H1 (cell line): Measurements from ENCODE around the gene TM9SF3. TPM values are rescaled to one million over a fixed set of nuclear protein-coding genes. Genes with fewer than 3 reads are reported as not detected.

Source experiments
- CTCF ChIA-PET: fragments of 300-600 bp; sonication (Branson Sonifier 250); formaldehyde crosslinking; loops from one replicate; lab custom pipeline; 2021; ENCODE audit not compliant: partially characterized antibody; lab: Charles Lee
- POLR2A ChIA-PET: fragments of 300-600 bp; sonication (Branson Sonifier 250); formaldehyde crosslinking; loops from one replicate; lab custom pipeline; 2021; ENCODE audit warnings: inconsistent platforms; ENCODE audit not compliant: partially characterized antibody; lab: Charles Lee
- DNase-seq, 2 experiments: peaks; one replicate each; pipeline versions ENCODE4 v3.0.0 to v3.0.0-alpha.2; 2010 to 2022; ENCODE audit warnings: low spot score in 2 of 2, low read depth in 1 of 2, mixed read lengths in 1 of 2
- FAIRE-seq: peaks from 2 replicates; lab custom pipeline; 2011; peaks lifted over from hg19 to GRCh38; lab: Jason Lieb, UNC
- H2AFZ ChIP-seq: 2 replicates; pipeline ENCODE4 v1.8.1; 2012; ENCODE audit warnings: low read length, inconsistent platforms
- H2AK5ac ChIP-seq: 2 replicates; pipeline ENCODE4 v1.6.1; 2013; ENCODE audit warnings: low read depth, low read length
- H2BK120ac ChIP-seq: replicated peaks from 2 replicates; pipeline ENCODE3; 2013; ENCODE audit warnings: low read depth, low read length, inconsistent platforms
- H2BK12ac ChIP-seq: 2 replicates; pipeline ENCODE4 v1.6.1; 2013; ENCODE audit warnings: low read depth, low read length
- H2BK15ac ChIP-seq: 2 replicates; pipeline ENCODE4 v1.6.1; 2013; ENCODE audit warnings: low read length
- H2BK20ac ChIP-seq: 2 replicates; pipeline ENCODE4 v1.6.1; 2013; ENCODE audit warnings: low read length
- H2BK5ac ChIP-seq: 2 replicates; pipeline ENCODE4 v1.6.1; 2013; ENCODE audit warnings: low read depth, low read length
- H3K14ac ChIP-seq: 2 replicates; pipeline ENCODE4 v1.6.1; 2013; ENCODE audit warnings: inconsistent platforms; ENCODE audit not compliant: insufficient read length
- H3K18ac ChIP-seq: 2 replicates; pipeline ENCODE4 v1.6.1; 2013; ENCODE audit warnings: low read length; ENCODE audit errors: extremely low read depth
- H3K23ac ChIP-seq: 2 replicates; pipeline ENCODE4 v1.6.1; 2013; ENCODE audit warnings: inconsistent platforms; ENCODE audit not compliant: insufficient read length
- H3K23me2 ChIP-seq: 2 replicates; pipeline ENCODE4 v1.6.1; 2013; ENCODE audit warnings: low read depth, low read length
- H3K27ac ChIP-seq: 2 replicates; pipeline ENCODE4 v1.6.1; 2011; ENCODE audit warnings: low read depth, low read length, inconsistent platforms
- H3K27me3 ChIP-seq, 4 experiments: replicated peaks in 1 of 4; 1 replicate in 1 of 4; 2 replicates in 3 of 4; pipeline versions ENCODE4 v1.6.1 to v1.8.1; 2011 to 2013; ENCODE audit warnings: low read length in 3 of 4, mild to moderate bottlenecking in 3 of 4, inconsistent platforms in 2 of 4, mixed read lengths in 2 of 4, moderate library complexity in 1 of 4; ENCODE audit not compliant: control insufficient read depth in 3 of 4, insufficient read depth in 3 of 4; ENCODE audit errors: extremely low read depth in 1 of 4
- H3K36me3 ChIP-seq, 4 experiments: 2 replicates each; pipeline versions ENCODE4 v1.6.1 to v1.8.1; 2011 to 2013; ENCODE audit warnings: mild to moderate bottlenecking in 4 of 4, low read length in 3 of 4, moderate library complexity in 2 of 4, control low read depth in 1 of 4, inconsistent platforms in 1 of 4; ENCODE audit not compliant: insufficient read depth in 4 of 4, control insufficient read depth in 2 of 4
- H3K4ac ChIP-seq: replicated peaks from 2 replicates; pipeline ENCODE3; 2013; ENCODE audit warnings: low read length, low read depth, mixed read lengths, inconsistent platforms; ENCODE audit not compliant: insufficient read length
- H3K4me1 ChIP-seq, 4 experiments: replicated peaks in 1 of 4; 1 replicate in 1 of 4; 2 replicates in 3 of 4; pipeline versions ENCODE4 v1.6.1 to v1.8.1; 2011 to 2013; ENCODE audit warnings: low read length in 3 of 4, inconsistent platforms in 2 of 4, mixed read lengths in 1 of 4; ENCODE audit not compliant: insufficient read depth in 4 of 4, control insufficient read depth in 3 of 4
- H3K4me2 ChIP-seq, 2 experiments: 2 replicates each; pipeline versions ENCODE4 v1.6.1 to v1.8.1; 2011 to 2013; ENCODE audit warnings: low read depth in 2 of 2, low read length in 2 of 2, control low read depth in 1 of 2, inconsistent platforms in 1 of 2, mild to moderate bottlenecking in 1 of 2; ENCODE audit not compliant: insufficient read depth in 1 of 2
- H3K4me3 ChIP-seq, 4 experiments: fragments of 200-600, 300-600 bp in 1 of 4; sonication (generic), shearing (Covaris generic), sonication (Bioruptor Twin) in 1 of 4; 2 replicates each; pipeline versions ENCODE4 v1.5.1 to v1.8.1; 2011 to 2016; ENCODE audit warnings: low read length in 4 of 4, low read depth in 3 of 4, control low read depth in 2 of 4, inconsistent platforms in 2 of 4, mild to moderate bottlenecking in 2 of 4, mixed read lengths in 1 of 4, moderate library complexity in 1 of 4; ENCODE audit not compliant: insufficient read depth in 2 of 4; ENCODE audit errors: extremely low read depth in 1 of 4
- H3K56ac ChIP-seq: replicated peaks from 2 replicates; pipeline ENCODE3; 2013; ENCODE audit warnings: low read depth, mild to moderate bottlenecking, mixed read lengths, low read length, inconsistent platforms; ENCODE audit not compliant: insufficient read length
- H3K79me1 ChIP-seq: 2 replicates; pipeline ENCODE4 v1.6.1; 2013; ENCODE audit warnings: low read depth, low read length, control low read depth
- H3K79me2 ChIP-seq, 2 experiments: 2 replicates each; pipeline versions ENCODE4 v1.6.1 to v1.8.1; 2012 to 2013; ENCODE audit warnings: low read length in 2 of 2, mild to moderate bottlenecking in 2 of 2, inconsistent platforms in 1 of 2; ENCODE audit not compliant: insufficient read depth in 2 of 2, control insufficient read depth in 1 of 2
- H3K9ac ChIP-seq, 4 experiments: replicated peaks in 1 of 4; 1 replicate in 1 of 4; 2 replicates in 3 of 4; pipeline versions ENCODE4 v1.6.1 to v1.8.1; 2011 to 2013; ENCODE audit warnings: low read depth in 3 of 4, low read length in 3 of 4, control low read depth in 2 of 4, mild to moderate bottlenecking in 2 of 4, moderate library complexity in 2 of 4, inconsistent platforms in 1 of 4; ENCODE audit errors: extremely low read depth in 1 of 4
- H3K9me3 ChIP-seq, 2 experiments: 2 replicates each; pipeline versions ENCODE4 v1.6.1 to v1.8.1; 2012 to 2013; ENCODE audit warnings: mild to moderate bottlenecking in 2 of 2, moderate library complexity in 2 of 2, control low read depth in 1 of 2, inconsistent platforms in 1 of 2, low read depth in 1 of 2, low read length in 1 of 2, mixed read lengths in 1 of 2; ENCODE audit not compliant: insufficient read depth in 2 of 2
- H4K20me1 ChIP-seq, 2 experiments: replicated peaks in 1 of 2; 2 replicates each; pipeline versions ENCODE3 to v1.8.1; 2011 to 2013; ENCODE audit warnings: inconsistent platforms in 2 of 2, low read length in 2 of 2, mild to moderate bottlenecking in 1 of 2; ENCODE audit not compliant: insufficient read depth in 2 of 2, control insufficient read depth in 1 of 2
- H4K5ac ChIP-seq: 2 replicates; pipeline ENCODE4 v1.6.1; 2013; ENCODE audit warnings: low read length, low read depth, mixed read lengths, inconsistent platforms; ENCODE audit not compliant: insufficient read length
- H4K8ac ChIP-seq: 2 replicates; pipeline ENCODE4 v1.8.0; 2013; ENCODE audit warnings: mild to moderate bottlenecking, moderate library complexity, low read length, inconsistent platforms; ENCODE audit not compliant: insufficient read depth; ENCODE audit errors: extremely low read depth
- H4K91ac ChIP-seq: replicated peaks from 2 replicates; pipeline ENCODE3; 2013; ENCODE audit warnings: low read length, mixed read lengths, inconsistent platforms; ENCODE audit not compliant: insufficient read length
- POU5F1 ChIP-seq: IDR thresholded peaks from 2 replicates; pipeline ENCODE4 v1.6.1; 2011; ENCODE audit warnings: low read depth, mild to moderate bottlenecking, low read length, moderate library complexity
- RFX5 ChIP-seq: IDR thresholded peaks from 2 replicates; pipeline ENCODE4 v1.6.1; 2011; ENCODE audit warnings: low read depth, low read length, improper control_type of control experiment, borderline replicate concordance
- WGBS, 2 experiments: shearing (Covaris generic) in 1 of 2; methylation state at CpG; one replicate each; pipeline versions ENCODE4 v1.1.6 to v1.1.7; 2013 to 2015; ENCODE audit warnings: low lambda C conversion rate in 2 of 2, mixed read lengths in 2 of 2, inconsistent platforms in 1 of 2, low coverage in 1 of 2, missing lambda C conversion rate in 1 of 2; ENCODE audit not compliant: insufficient replicate concordance in 2 of 2, insufficient coverage in 1 of 2, insufficient read length in 1 of 2; ENCODE audit errors: extremely low coverage in 1 of 2, missing lambda C conversion rate in 1 of 2; 5-methylcytosine and 5-hydroxymethylcytosine counted together
- polyA plus RNA-seq, 7 experiments: library from polyadenylated mRNA; depleted of rRNA in 3 of 7; stranded (reverse) in 5 of 7; unstranded in 2 of 7; fragments of >200 nt in 5 of 7; fragments of 200-250 nt in 2 of 7; gene quantifications; 1 replicate in 5 of 7; 2 replicates in 1 of 7; 4 replicates in 1 of 7; pipeline versions ENCODE4 v1.2.1 to v1.2.3, GENCODE V29; 2011 to 2013; ENCODE audit warnings: missing spikeins in 2 of 7, mixed read lengths in 2 of 7
- total RNA-seq: library from RNA; stranded (reverse); fragmentation: NEBNext Ultra II Directional; extraction: Animal tissue kit (Norgen Biotek cat#: 25700); gene quantifications from 2 replicates; pipeline ENCODE4 v1.2.1, GENCODE V29; 2021

The TM9SF3 gene
- total and polyA plus RNA-seq, 2 of the 8 experiments (the other 6 are each of a cell fraction or from before 2014, with no cell fraction given): 123 to 127 TPM

- no peak overlapping the region for H2BK5ac ChIP-seq
- H2AFZ ChIP-seq: no peak overlapping the region
- no peak overlapping the region for H3K4me3 ChIP-seq
- H3K79me1 ChIP-seq: no peaks in the 10 kb centered on the region
- no peak overlapping the region for H3K4ac ChIP-seq
- H3K9me3 ChIP-seq: no peaks in the 10 kb centered on the region
- peaks cover 0 to 3% (median 1%) of the 10 kb centered on the region in 4 experiments; a peak in 4 of 7 replicates for H3K4me1 ChIP-seq
- H2BK120ac ChIP-seq: no peak overlapping the region
- no peak for TF ChIP-seq RFX5
- TF ChIP-seq POU5F1: no peak
- 91% methylated on average over 8 of the region's 8 CpGs; no CpG with 5 or more reads in 1 of the 2 experiments for WGBS, 2 experiments
- H3K56ac ChIP-seq: no peak overlapping the region
- H4K8ac ChIP-seq: no peak overlapping the region
- H3K27ac ChIP-seq: no peak overlapping the region
- H3K9ac ChIP-seq: no peak overlapping the region
- no peaks in the 10 kb centered on the region for H3K23me2 ChIP-seq
- H3K79me2 ChIP-seq: no peaks in the 10 kb centered on the region
- FAIRE-seq: no peak
- no peak overlapping the region for H3K18ac ChIP-seq
- H4K20me1 ChIP-seq: no peaks in the 10 kb centered on the region
- H4K5ac ChIP-seq: no peak overlapping the region
- no peak for DNase-seq
- POLR2A ChIA-PET: no interaction called here
- H3K36me3 ChIP-seq: no peaks in the 10 kb centered on the region
- H2AK5ac ChIP-seq: no peak overlapping the region
- no peak overlapping the region for H2BK15ac ChIP-seq
- no peak overlapping the region for H3K4me2 ChIP-seq
- H3K14ac ChIP-seq: no peak overlapping the region
- no peak overlapping the region for H4K91ac ChIP-seq
- H2BK20ac ChIP-seq: no peak overlapping the region
- CTCF ChIA-PET: no interaction called here
- no peak overlapping the region for H2BK12ac ChIP-seq
- H3K27me3 ChIP-seq: no peaks in the 10 kb centered on the region
- no peak overlapping the region for H3K23ac ChIP-seq
These were observed 25.4 kb upstream of the TM9SF3 start for GRCh38 chr10:96612055-96612830.
